BJ (cell line): Measurements from ENCODE around the gene EZR. TPM values are rescaled to one million over a fixed set of nuclear protein-coding genes. Genes with fewer than 3 reads are reported as not detected.

ENCODE experiments used
- CTCF ChIA-PET: fragments of 350-600 bp; formaldehyde crosslinking; extraction: SDS; loops from one replicate; lab custom pipeline; 2021; ENCODE audit warnings: antibody characterized with exemption, inconsistent platforms; lab: Yijun Ruan, JAX
- POLR2A ChIA-PET: fragments of 300-600 bp; sonication (Branson Sonifier 250); formaldehyde crosslinking; extraction: SDS; loops from one replicate; lab custom pipeline; 2021; ENCODE audit warnings: antibody characterized with exemption; lab: Charles Lee
- DNase-seq: peaks from one replicate; pipeline ENCODE4 v3.0.0-alpha.2; 2011; ENCODE audit warnings: low read depth
- H3K27me3 ChIP-seq: 2 replicates; pipeline ENCODE4 v1.6.0; 2011; ENCODE audit warnings: low read length; ENCODE audit not compliant: control insufficient read depth, insufficient read depth
- H3K36me3 ChIP-seq: 2 replicates; pipeline ENCODE4 v1.5.1; 2011; ENCODE audit warnings: low read length; ENCODE audit not compliant: control insufficient read depth, insufficient read depth
- H3K4me3 ChIP-seq: 2 replicates; pipeline ENCODE4 v1.5.1; 2011; ENCODE audit warnings: low read depth, mild to moderate bottlenecking, control low read depth, low read length
- polyA plus RNA-seq: library from polyadenylated mRNA; depleted of rRNA; stranded (reverse); fragments of >200 nt; gene quantifications from 2 replicates; pipeline ENCODE4 v1.2.3, GENCODE V29; 2011
- TF ChIP-seq, protein P1 (sequence below): IDR thresholded peaks from 2 replicates; pipeline ENCODE4 v1.5.1; 2011; ENCODE audit warnings: low read depth, mild to moderate bottlenecking, control low read depth, inconsistent platforms, low read length, moderate library complexity; ENCODE audit not compliant: insufficient read depth

Gene EZR
- polyA plus RNA-seq, 1 experiment, result 117 TPM

DNA sequence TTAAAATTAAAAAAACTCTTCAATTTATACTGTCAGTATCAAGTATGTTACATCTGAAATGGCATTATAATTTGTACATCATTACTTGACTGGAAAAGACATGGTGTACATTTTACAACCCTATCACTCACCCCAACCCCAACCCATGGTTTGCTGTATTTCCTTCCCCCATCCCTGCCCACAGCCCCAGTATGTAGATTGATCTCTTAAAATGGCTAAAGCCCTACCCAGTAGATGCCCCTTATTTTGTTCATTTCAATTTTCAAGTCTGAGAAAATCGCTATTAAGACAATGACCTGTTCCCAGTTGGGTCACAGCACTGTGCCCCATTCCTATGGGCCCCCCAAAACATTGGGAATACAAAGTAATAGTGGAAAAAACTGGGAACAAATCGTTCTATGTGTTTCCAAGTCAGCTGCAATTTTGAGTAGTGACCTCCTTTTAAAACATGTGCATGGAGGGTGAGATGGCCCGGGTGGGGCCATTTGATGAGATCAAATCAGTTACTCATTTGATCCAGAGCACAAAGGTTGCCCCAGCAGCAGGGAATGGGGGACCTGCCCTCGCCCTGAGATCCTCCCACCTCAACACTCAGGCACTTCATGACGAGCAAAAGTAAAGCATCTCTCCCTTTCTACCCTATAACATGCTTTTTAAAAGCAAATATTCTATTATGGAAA, 13.3 kb downstream of the EZR start:
- POLR2A ChIA-PET, result no interaction called here
- TF ChIP-seq, protein P1, sequence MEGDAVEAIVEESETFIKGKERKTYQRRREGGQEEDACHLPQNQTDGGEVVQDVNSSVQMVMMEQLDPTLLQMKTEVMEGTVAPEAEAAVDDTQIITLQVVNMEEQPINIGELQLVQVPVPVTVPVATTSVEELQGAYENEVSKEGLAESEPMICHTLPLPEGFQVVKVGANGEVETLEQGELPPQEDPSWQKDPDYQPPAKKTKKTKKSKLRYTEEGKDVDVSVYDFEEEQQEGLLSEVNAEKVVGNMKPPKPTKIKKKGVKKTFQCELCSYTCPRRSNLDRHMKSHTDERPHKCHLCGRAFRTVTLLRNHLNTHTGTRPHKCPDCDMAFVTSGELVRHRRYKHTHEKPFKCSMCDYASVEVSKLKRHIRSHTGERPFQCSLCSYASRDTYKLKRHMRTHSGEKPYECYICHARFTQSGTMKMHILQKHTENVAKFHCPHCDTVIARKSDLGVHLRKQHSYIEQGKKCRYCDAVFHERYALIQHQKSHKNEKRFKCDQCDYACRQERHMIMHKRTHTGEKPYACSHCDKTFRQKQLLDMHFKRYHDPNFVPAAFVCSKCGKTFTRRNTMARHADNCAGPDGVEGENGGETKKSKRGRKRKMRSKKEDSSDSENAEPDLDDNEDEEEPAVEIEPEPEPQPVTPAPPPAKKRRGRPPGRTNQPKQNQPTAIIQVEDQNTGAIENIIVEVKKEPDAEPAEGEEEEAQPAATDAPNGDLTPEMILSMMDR, result no peak
- H3K36me3 ChIP-seq, result peaks cover 1% of the 10 kb centered on the region
- no peaks in the 10 kb centered on the region for H3K27me3 ChIP-seq
- CTCF ChIA-PET, result no interaction called here
- no peak overlapping the region for H3K4me3 ChIP-seq
- no peak for DNase-seq

DNA sequence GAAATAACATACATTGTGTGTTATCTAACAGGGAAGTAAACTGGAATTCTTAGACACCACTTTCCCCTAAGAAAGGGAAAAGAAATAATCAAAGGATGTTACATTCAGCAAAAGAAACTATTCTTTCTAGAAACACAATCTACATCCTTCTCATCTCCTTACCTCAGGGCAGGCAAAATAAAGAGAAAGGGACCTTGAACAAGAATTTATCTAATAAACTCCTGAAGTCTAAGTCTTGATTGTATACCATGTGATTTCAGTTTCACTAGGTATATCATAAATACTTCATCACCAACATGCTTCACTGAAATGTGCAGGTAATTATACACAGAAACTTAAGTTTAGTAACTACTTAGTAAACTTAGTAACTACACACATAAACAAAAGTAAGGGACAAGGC, 15.0 kb downstream of the EZR start:
- H3K4me3 ChIP-seq, result no peak overlapping the region
- no peaks in the 10 kb centered on the region for H3K27me3 ChIP-seq
- TF ChIP-seq, protein P1, result no peak
- ChIA-PET CTCF (interaction anchor here (0.6 kb wide), 1 partner anchor 17 kb away, joined by 4 read pairs; no protein-coding TSS in a partner anchor), POLR2A (no interaction called here)
- no peak for DNase-seq
- peaks cover 1% of the 10 kb centered on the region for H3K36me3 ChIP-seq

DNA sequence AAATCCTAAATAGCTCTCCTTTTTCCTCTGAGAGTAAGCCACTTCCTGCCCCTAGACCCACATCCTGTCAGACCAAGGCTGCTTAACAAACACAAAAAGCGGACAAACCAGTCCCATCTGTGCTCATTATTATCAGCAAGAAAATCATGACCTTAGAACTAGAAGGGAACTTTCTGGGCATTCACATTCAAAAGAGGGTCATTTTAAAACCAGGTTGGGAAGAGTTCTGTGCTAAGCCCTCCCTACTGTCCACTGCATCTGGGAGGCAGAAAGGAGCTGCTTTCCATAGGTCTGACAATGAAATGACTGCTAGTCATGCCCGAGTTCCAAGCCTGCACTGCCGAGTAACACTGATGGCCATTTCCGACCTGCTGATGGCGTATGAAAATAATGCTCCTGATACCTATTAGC, 15.4 kb downstream of the EZR start:
- POLR2A ChIA-PET, result no interaction called here

DNA sequence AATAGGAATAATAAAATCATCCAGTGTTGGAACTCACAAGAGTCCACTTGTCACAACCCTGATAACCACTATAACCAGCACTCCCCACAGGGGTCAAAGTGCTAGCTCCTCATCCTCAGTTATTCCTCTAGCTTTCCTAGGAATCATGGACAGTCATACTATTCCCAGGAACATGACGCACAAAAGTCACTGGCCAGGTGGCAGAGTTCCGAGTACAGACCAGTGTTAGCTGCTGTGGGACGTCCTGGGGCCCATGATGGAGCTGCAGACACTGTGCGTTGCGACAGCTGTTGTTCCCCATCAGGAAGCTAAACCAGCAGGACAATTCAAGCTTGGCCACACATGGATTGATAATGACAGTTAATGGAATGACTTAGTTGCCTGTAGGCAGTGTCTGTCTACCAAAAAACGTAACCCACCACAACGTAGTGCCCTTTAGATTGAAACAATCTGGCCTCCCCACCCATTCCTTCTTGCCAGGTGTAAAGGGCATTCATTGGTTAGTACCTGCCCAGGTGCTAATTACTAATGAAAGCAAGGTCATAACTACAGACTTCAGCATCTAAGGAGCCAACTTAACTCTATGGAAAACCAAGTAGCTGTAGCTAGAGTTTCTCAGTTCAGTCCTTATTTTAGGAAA, 17.4 kb downstream of the EZR start:
- H3K27me3 ChIP-seq, result no peaks in the 10 kb centered on the region
- POLR2A ChIA-PET, result no interaction called here
- CTCF ChIA-PET, result interaction anchor here (1.0 kb wide), 1 partner anchor 10 kb away, joined by 3 read pairs; no protein-coding TSS in a partner anchor
- no peaks in the 10 kb centered on the region for H3K36me3 ChIP-seq
- no peak for DNase-seq
- no peak overlapping the region for H3K4me3 ChIP-seq
- TF ChIP-seq, protein P1, result no peak

More for the DNA sequence above, 15.4 kb downstream of the EZR start:
- H3K36me3 ChIP-seq, result peaks cover 1% of the 10 kb centered on the region; the same call in 1 of the 2 replicates
- TF ChIP-seq, protein P1, result no peak
- no peak for DNase-seq
- CTCF ChIA-PET, result interaction anchor here (0.6 to 1.0 kb wide), 2 partner anchors 11 to 17 kb away, joined by 4 read pairs; no protein-coding TSS in a partner anchor
- H3K4me3 ChIP-seq, result no peak overlapping the region
- H3K27me3 ChIP-seq, result no peaks in the 10 kb centered on the region

DNA sequence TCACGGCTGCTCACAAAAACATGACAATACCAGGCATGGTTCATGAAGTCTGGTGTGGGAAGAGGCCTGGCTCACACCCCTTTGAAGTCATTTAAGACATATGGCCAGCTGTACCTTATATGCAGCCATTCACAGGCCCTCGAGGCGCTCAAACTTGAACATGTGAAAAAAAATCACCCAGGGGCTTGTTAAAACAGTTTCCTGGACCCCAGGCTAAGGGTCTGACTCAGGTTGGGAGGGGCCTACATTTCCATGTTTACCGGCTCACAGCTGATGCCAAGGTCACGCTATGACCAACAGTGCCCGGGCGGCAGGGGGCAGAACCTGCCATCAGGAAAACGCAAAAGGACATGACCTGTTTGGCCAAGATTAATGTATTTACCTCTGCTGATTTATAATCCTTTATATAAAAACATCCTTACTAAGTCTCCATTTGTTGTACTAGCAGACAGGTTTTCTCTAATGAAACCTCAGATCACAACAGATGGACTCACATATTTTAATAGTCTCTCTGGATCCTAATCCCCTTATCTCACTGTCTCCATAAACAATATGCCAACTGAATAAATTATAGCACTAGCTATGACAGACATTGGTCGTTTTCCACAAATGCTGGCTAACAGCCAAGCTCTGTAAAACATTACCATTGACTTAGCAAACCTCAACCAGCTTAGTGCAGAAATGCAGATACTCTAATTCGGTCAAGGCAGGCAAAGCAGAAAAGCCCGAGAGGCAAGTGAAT, 19.9 kb downstream of the EZR start:
- ChIA-PET POLR2A (no interaction called here), CTCF (interaction anchor here (0.7 to 0.9 kb wide), 2 partner anchors 9 to 10 kb away, joined by 3 read pairs; no protein-coding TSS in a partner anchor)
- TF ChIP-seq, protein P1, result no peak
- Histone ChIP-seq H3K4me3 (no peak overlapping the region), H3K36me3 (no peaks in the 10 kb centered on the region), H3K27me3 (no peaks in the 10 kb centered on the region)
- no peak for DNase-seq
